Measurements from ENCODE around the gene CD7.

- no peak for TF ChIP-seq CTCF (IDR thresholded peaks at IDR 0.05)
- no peak for TF ChIP-seq POLR2A (IDR thresholded peaks at IDR 0.05)
Measured at GRCh38 chr17:82366749-82367148, 49.3 kb upstream of the CD7 start.
